ENCODE measurements around the gene SPATA9. TPM values are rescaled to one million over a fixed set of nuclear protein-coding genes. Genes with fewer than 3 reads are reported as not detected.

SPATA9 gene
- 0.13 TPM in 1 of 2 replicates, not detected in the other for total RNA-seq

GRCh38 chr5:95682891-95683290 lies at the start of gene SPATA9:
TSS of gene SPATA9 (minus strand) at chr5:95682991. CDS start at chr5:95682854, 137 bp downstream.

GRCh38 chr5:95730730-95731570 lies 48.2 kb upstream of the SPATA9 start, which contains the start of gene RHOBTB3:
TSS of gene RHOBTB3 (plus strand) at chr5:95731336. CDS start at chr5:95731683, 347 bp downstream.

GRCh38 chr5:95646569-95647431 lies 36.0 kb downstream of the SPATA9 start, which contains the start of gene RFESD:
TSS of gene RFESD (plus strand) at chr5:95646777. CDS start at chr5:95652272, 5,495 bp downstream.

GRCh38 chr5:95620030-95620869 lies 62.5 kb downstream of the SPATA9 start, which contains the start of gene GPR150:
TSS of gene GPR150 (plus strand) at chr5:95620087. CDS start at chr5:95620276, 189 bp downstream.

Other genes with a start within 250 kb of the SPATA9 start
- 158 and 163 TPM in 2 replicates for gene SKIC3, start 128.0 kb downstream of the SPATA9 start, total RNA-seq
- 9.5 and 9.9 TPM in 2 replicates for gene ARSK, start 127.9 kb downstream of the SPATA9 start, total RNA-seq
- gene GPR150, start 62.9 kb downstream of the SPATA9 start, total RNA-seq = 0.06 and 0.13 TPM in 2 replicates
- gene RFESD, start 36.2 kb downstream of the SPATA9 start, total RNA-seq = 2.1 and 2.2 TPM in 2 replicates
- 27.5 and 34.6 TPM in 2 replicates for gene RHOBTB3, start 48.3 kb upstream of the SPATA9 start, total RNA-seq
- gene GLRX, start 139.7 kb upstream of the SPATA9 start, total RNA-seq = 24.5 and 29.6 TPM in 2 replicates